ENCODE measurements around the gene CDKN2D.

DNA sequence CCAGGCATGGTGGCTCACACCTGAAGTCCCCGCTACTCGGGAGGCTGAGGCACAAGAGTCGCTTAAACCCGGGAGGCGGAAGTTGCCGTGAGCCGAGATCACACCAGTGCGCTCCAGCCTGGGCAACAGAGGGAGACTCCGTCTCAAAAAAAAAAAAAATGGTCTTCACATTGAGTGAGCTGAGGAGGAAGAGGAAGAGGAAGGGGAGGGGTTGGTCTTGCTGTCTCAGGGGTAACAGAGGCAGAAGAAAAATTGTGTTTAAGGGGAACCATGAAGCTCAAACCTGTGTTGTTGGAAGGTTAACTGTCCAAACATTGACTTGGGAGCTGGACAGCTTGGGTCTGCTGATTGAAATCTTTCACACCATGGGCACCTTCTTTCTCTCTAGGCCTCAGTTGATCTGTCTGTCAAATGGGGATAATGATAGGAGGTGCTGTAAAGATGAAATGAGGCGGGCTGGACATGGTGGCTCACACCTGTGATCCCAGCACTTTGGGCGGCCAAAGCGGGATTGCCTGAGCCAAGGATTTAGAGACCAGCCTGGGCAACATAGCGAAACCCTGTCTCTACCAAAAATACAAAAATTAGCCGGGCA is 46.7 kb upstream of the CDKN2D start:
- TF ChIP-seq, protein P1, sequence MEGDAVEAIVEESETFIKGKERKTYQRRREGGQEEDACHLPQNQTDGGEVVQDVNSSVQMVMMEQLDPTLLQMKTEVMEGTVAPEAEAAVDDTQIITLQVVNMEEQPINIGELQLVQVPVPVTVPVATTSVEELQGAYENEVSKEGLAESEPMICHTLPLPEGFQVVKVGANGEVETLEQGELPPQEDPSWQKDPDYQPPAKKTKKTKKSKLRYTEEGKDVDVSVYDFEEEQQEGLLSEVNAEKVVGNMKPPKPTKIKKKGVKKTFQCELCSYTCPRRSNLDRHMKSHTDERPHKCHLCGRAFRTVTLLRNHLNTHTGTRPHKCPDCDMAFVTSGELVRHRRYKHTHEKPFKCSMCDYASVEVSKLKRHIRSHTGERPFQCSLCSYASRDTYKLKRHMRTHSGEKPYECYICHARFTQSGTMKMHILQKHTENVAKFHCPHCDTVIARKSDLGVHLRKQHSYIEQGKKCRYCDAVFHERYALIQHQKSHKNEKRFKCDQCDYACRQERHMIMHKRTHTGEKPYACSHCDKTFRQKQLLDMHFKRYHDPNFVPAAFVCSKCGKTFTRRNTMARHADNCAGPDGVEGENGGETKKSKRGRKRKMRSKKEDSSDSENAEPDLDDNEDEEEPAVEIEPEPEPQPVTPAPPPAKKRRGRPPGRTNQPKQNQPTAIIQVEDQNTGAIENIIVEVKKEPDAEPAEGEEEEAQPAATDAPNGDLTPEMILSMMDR (IDR thresholded peaks at IDR 0.05; ENCODE audit: low read length) = no peak
- TF ChIP-seq EZH2 (IDR thresholded peaks at IDR 0.05; ENCODE audit: borderline replicate concordance, low read length) = no peak
